Left hindlimb (tissue), 1 donor: Measurements from ENCODE around the gene PRCD.
"Not testable (repeated sequence)": the region's sequence is repeated elsewhere in the genome, so short reads cannot be mapped to it uniquely, and the experiment has no call there.

Source experiments
- DNase-seq: peaks from one replicate; pipeline ENCODE4 v3.0.0-alpha.2; 2018

The PRCD gene

DNA sequence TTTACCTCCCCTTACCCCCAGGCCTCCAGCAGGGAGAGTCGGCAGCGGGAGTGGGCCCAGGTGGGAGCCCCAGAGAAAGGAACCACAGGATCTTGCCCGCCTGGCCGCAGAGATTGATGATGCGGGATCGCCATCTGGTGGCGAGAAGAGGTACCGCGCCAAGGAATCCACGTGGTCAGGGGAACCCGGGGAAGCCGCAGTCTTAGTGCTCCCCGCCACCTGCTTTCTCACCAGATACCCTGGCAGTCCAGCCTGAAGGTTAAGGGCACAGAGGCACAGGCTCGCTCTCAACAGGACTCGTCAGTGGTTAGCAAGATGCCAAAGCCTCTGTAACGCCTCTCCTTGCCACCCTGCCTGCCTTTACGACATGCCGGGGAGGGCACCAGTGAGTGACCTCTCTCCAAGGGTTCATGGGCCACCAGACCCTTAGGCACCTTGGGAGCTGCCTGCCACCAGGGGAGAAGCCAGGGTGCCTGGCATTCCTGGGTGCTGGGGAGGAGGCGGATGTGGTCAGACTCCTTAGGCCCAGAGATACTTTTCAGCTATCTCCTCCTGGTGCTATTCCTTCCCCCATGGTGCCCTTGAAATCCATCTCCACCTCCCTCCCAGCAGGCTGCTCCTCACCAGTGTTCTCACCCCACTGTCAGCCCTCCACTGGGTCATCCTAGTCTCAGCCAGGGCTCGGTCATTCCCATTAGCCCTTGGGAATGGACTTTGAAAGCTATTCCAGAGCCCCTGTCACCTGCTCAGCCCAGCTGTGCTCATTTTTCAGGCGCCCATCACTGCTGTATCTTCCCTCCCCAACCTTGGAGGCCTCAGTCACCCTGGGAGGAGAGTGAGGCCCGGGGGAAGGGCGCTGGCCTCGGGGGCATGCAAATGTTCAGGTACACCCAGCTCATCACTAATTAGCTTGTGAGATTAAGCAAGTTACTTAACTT, 33.2 kb upstream of the PRCD start:
- DNase-seq: peak; percentile 84

- DNase-seq: peak; percentile 34
Observed at GRCh38 chr17:76508472-76509063, 31.3 kb upstream of the PRCD start.

GRCh38 chr17:76510831-76511244, 29.0 kb upstream of the PRCD start:
- DNase-seq: peak; percentile 26

DNA sequence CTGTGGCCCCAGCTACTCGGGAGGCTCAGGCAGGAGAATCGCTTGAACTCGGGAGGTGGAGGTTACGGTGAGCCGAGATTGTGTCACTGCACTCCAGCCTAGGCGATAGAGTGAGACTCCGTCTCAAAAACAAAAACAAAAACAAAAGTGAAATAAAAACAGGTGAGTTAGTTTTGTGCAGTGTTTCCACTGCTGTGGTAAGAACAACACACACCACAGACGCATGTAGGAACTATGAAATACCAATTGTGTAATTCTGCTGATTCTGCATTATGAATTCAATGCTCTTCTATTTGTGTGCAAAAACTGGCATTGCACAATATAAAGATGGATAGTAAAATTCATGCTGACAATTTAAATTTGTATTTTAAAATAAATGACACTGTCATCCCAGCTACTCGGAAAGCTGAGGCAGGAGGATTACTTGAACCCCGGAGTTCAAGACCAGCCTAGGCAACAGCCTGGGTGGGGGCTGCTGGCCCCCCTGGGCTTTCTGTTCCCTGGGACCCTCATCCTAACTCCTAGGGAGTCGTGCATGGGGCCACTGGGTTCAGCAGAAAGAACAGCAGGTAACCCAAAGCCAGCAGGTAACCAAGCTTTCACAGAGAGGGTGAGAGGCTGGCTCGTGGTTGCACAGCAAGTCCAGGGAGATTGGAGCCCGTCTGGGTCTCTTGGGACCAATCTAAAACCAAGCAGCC, 28.0 kb upstream of the PRCD start:
- no peak for DNase-seq

DNA sequence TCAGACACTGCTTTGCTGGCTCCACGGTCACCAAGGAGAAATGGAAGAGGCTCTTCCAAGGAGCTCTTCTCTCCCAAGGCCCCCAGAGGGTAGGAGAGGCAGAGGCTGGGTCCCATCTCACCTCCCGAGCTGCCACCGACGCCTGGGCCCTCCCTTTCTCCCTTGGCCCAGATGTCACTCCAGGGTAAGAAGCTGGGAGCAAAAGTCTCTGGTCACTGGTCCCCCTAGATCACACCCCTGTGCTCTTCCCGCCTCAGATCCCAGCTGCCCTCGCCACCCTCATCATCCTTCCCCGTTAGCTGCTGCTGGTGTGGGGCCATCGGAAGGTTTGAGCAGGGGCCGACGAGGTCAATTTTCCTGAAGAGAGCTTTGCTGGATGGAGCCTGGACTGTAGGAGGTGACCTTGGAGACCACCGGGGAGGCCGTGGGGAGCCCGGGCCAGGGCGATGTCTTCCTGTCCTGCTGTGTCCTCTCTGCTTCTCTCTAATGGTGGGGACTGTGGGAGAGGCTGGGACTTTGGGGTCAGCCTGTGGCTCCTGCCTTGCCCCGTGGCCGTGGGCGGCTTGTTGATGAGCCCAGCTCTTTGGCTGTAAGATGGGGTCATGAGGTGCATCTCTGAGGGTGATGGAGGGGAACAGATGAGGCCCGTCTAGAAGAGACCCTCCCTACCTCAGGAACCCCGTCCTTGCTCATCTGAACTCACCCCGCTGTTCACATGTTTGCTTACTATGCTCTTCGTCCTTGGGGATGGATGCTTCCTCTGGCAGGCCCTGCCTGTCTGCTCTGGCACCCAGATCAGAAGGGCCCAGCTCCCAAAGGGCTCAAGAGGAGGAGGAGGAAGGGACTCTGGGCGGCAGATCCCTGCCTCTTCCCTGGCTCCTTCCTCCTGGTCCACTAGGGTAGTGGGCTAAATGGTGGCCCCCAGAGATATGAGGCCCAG, 27.2 kb upstream of the PRCD start:
- no peak for DNase-seq

DNA sequence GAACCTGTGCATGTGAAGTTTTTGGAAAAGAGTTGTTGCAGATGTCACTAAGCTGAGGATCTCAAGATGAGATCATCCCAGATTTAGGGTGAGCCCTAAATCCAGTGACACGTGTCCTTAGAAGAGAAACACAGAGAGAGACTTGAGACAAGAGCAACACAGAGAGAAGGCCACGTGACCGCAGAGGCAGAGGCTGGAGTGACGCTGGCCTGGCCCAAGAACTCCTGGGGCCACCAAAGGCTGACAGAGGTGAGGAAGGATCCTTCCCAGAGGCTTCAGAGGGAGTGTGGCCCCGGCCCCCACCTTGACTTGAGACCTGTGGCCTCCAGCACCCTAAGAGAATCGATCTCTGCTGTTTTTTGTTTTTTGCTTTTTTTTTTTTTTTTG, 26.5 kb upstream of the PRCD start:
- DNase-seq: no peak

- DNase-seq: not testable (repeated sequence)
Observed at GRCh38 chr17:76514355-76514754, 25.5 kb upstream of the PRCD start.

GRCh38 chr17:76515274-76515949, 24.4 kb upstream of the PRCD start:
- DNase-seq: peak; percentile 71

GRCh38 chr17:76517638-76518038, 22.2 kb upstream of the PRCD start:
- DNase-seq: no peak

GRCh38 chr17:76519048-76519966, 20.5 kb upstream of the PRCD start:
- peak; percentile 77 for DNase-seq

- DNase-seq: no peak
Observed at GRCh38 chr17:76521262-76521661, 18.6 kb upstream of the PRCD start.

GRCh38 chr17:76521683-76522082, 18.2 kb upstream of the PRCD start:
- not testable (repeated sequence) for DNase-seq

GRCh38 chr17:76523084-76524037, 16.5 kb upstream of the PRCD start:
- peak; percentile 69 for DNase-seq

DNA sequence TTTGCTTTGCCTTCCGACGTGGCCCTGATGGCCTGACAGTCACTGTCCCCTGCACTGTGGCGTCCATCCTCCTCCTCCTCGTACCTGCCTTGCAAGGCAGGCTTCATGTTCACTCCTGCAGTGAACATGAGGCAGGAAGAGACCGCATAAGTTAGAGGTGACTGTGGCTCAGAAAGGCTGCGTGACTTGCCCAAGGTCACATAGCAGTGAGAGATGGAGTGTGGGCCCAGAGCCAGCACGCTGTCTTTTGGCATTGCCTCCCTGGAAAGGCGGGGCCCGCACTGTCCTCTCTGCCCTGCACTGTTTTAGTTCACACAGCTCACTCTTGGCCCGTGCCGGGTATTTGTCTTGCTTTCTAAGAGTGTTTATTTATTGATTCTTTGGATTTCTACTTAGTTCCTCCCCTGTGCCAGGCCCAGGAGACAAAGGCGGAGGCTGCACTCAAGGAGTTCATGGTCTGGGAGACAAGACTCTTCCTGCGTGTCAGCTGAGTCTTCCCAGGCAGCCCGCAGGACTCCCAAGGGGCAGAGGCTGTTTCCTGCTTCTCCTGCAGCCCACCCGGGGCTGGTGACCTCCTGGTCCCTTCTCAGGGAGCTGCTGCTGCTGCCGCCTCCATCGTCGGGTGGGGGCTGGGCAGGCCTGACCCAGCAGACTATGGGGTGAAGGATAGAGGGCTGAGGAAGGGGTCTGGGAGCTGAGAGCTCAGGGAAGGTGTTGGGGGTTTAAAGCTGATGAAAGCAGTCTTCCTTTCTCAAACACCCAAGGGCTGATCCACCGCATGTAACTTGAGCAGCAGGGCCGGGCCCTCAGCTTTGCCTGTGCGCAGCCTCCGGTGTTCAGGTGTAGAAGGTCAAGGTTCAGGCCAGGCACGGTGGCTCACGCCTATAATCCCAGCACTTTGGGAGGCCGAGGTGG, 15.0 kb upstream of the PRCD start:
- DNase-seq: no peak

GRCh38 chr17:76525513-76525833, 14.4 kb upstream of the PRCD start:
- not testable (repeated sequence) for DNase-seq

GRCh38 chr17:76527016-76527415, 12.8 kb upstream of the PRCD start:
- DNase-seq: not testable (repeated sequence)

DNA sequence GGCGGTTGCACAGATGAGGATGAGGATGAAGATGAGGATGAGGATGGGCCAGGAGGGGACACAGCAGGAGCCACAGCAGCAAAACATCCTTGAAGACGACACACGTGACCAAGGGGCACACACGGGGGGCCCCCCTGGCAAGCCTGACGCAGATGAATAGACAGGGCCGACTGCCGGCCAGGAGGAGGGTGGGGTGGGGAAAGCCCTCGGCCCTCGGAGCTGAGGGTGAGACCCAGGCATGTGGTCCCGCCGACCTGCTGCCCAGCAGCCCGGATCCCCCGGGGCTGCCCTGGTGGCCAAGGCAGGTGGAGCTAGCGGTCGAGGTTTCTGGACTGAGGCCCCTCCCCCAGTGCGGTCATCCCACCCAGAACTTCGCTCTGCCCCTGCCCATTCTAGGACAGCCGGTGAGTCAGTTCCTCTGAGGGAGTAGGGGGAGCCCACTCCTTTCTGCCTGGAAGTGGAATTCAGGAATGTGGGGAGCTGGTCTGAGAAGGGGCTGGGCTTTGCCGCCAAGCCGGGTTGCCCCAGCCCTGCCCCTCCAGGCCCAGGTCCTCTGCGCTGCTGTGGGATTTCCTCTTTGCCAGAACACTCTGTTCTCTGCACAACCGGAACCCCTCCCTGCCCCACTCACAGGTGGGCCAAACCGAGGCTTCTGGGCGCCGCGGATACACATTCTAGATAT, 12.3 kb upstream of the PRCD start:
- peak; percentile 78 for DNase-seq

DNA sequence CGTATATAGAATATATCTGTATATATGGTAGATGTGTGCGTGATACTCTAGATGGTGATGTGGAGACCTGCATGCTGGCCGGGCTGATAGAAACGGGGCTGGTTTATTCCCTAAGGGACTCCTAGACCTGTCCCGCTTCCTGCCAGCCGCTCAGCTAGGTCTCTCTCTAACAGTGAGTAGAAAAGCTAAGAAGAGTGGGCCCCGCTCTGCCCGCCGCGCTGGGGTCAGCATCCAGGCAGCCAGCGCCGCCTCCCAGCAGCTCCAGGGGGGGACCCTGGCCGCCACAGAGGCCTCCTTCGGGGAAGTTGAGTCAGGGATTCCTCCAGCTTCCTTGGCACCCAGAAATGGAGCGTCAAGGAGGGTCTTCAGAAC, 11.7 kb upstream of the PRCD start:
- DNase-seq: no peak
